Heart right ventricle (tissue), 16 donors: ENCODE results near the gene ALDH16A1. TPM values are rescaled to one million over a fixed set of nuclear protein-coding genes. Genes with fewer than 3 reads are reported as not detected.
A peak's percentile ranks its signal among the peaks of the same experiment; 100 is the strongest.

Experiments used
- ATAC-seq, 8 donors: fragments of 200-7000 bp; cut with Tn5 transposase; one replicate each; pipeline ENCODE4 v1.9.1; 2020; ENCODE audit warnings: mild to moderate bottlenecking in 8 of 8, moderate library complexity in 8 of 8, moderate number of reproducible peaks in 1 of 8
- DNase-seq, 2 donors: peaks; one replicate each; pipeline ENCODE4 v3.0.0-alpha.2; 2020
- H3K27ac ChIP-seq, 10 donors: fragments of 200-600 bp; sonication (generic) in 2 of 10; one replicate each; pipeline versions ENCODE4 v1.5.0 to v1.8.0; 2020 to 2022; ENCODE audit warnings: mild to moderate bottlenecking in 3 of 10
- H3K27me3 ChIP-seq, 7 donors: fragments of 200-600 bp; one replicate each; pipeline ENCODE4 v1.8.0; 2021 to 2022; ENCODE audit warnings: mild to moderate bottlenecking in 2 of 7
- H3K36me3 ChIP-seq, 9 donors: fragments of 200-600 bp; sonication (generic) in 1 of 9; one replicate each; pipeline versions ENCODE4 v1.5.0 to v1.8.0; 2020 to 2022; ENCODE audit warnings: mild to moderate bottlenecking in 2 of 9
- H3K4me1 ChIP-seq, 9 donors: fragments of 200-600 bp; sonication (generic) in 1 of 9; one replicate each; pipeline versions ENCODE4 v1.5.0 to v1.8.0; 2020 to 2022; ENCODE audit warnings: mild to moderate bottlenecking in 4 of 9
- H3K4me3 ChIP-seq, 10 donors: fragments of 200-600 bp; sonication (generic) in 2 of 10; one replicate each; pipeline versions ENCODE4 v1.5.0 to v1.8.0; 2020 to 2022; ENCODE audit warnings: mild to moderate bottlenecking in 7 of 10, moderate library complexity in 2 of 10
- H3K9me3 ChIP-seq, 11 donors: fragments of 200-600 bp in 10 of 11; sonication (generic) in 2 of 11; one replicate each; pipeline versions ENCODE4 v1.5.0 to v1.8.0; 2013 to 2022; ENCODE audit warnings: mild to moderate bottlenecking in 2 of 11, control low read depth in 1 of 11, moderate library complexity in 1 of 11
- WGBS, 2 donors: extraction: QIAGEN DNeasy Blood & Tissue Kit; methylation state at CpG; one replicate each; pipeline ENCODE4 v1.1.7; 2013; ENCODE audit warnings: inconsistent platforms in 1 of 2; 5-methylcytosine and 5-hydroxymethylcytosine counted together
- intact Hi-C, 10 donors: fragments of 100-400 bp; cut with DNase I; formaldehyde crosslinking; loops; one replicate each; pipeline versions ENCODE4 v1.11.1 to v1.14.2; 2022
- long read RNA-seq, 3 donors: library from polyadenylated mRNA; unstranded; transcript quantifications; one replicate each; pipeline ENCODE4 v2.0.0, GENCODE V29; 2020 to 2021
- polyA plus RNA-seq, 2 donors: library from polyadenylated mRNA; stranded (reverse); fragments of 200-250 nt; gene quantifications; one replicate each; pipeline ENCODE4 v1.2.3, GENCODE V29; 2013
- total RNA-seq, 10 donors: library from RNA; stranded (reverse); fragmentation: NEBNext Ultra II Directional in 3 of 10; extraction: Animal tissue kit (Norgen Biotek cat#: 25700) in 3 of 10; gene quantifications; one replicate each; pipeline versions ENCODE4 v1.2.1 to v1.2.4, GENCODE V29; 2021 to 2023
- TF ChIP-seq, protein P1 (sequence below), 9 donors: fragments of 200-600 bp; sonication (generic) in 2 of 9; IDR thresholded peaks; one replicate each; pipeline versions ENCODE4 v1.5.0 to v1.8.0; 2021 to 2022; ENCODE audit warnings: antibody characterized with exemption in 9 of 9, mild to moderate bottlenecking in 5 of 9, moderate library complexity in 1 of 9
- donor health status: Arrhythmogenic right ventricular cardiomyopathy.
- donor health status: ischemic (EF 13 %, LVEDD 7.1; RV severe dilation, severe dysfunction).
- donor health status: healthy with polysubstance abuse.
- donor health status: DM: no; HTN: yes; CAD: no.
- donor health status: DM: no; HTN: no; CAD: no.
- donor health status: ischemic (EF 25% LVEDD 6.9; RV normal size, moderate dysfunction).
- donor health status: ischemic (EF 25% LVEDD 5.7; RV mildly dilated, moderate dysfunction).
- donor health status: healthy.
- donor health status: DM: yes; HTN: yes; CAD: no.
- donor health status: Ischemic cardiomyopathy.
- donor health status: ischemic (EF 35%, LVEDD 5.7; RV mildly dilated, moderate dysfunction).
- donor health status: nonischemic (EF 11% LVEDD 7.7; RV severe dilation, severe dysfunction).
- donor health status: DM: yes; HTN: yes; CAD: no.
- donor health status: PGD.
- donor health status: ischemic (EF 29% LVEDD 5.4; RV normal size, mild dysfunction).
- donor health status: nonischemic (EF 23%, LVEDD 6.1; RV moderate dilation, normal function).

ALDH16A1 gene
- total RNA-seq: 10 to 100 TPM in 3 of 10 donors, 1 to 10 TPM in 7; 4.4 to 14.9 (median 7.4) TPM
- polyA plus RNA-seq: 10 to 100 TPM; 17.8 to 19.9 TPM
- long read RNA-seq, donor 1, transcript ALDH16A1-201 (17 exons, 3,153 nt): major isoform, 32 of 50 reads
- long read RNA-seq, donor 1, partial matches to known transcripts: 10 of 50 reads
- long read RNA-seq, donor 1, other reads (novel, unspliced or antisense): 4 of 50 reads
- long read RNA-seq, donor 2, transcript ALDH16A1-201 (17 exons, 3,153 nt): major isoform, 5 of 14 reads
- long read RNA-seq, donor 2, partial matches to known transcripts: 3 of 14 reads
- long read RNA-seq, donor 2, other reads (novel, unspliced or antisense): 3 of 14 reads
- long read RNA-seq, donor 3, transcript ALDH16A1-201 (17 exons, 3,153 nt): major isoform, 21 of 34 reads
- long read RNA-seq, donor 3, partial matches to known transcripts: 10 of 34 reads
- long read RNA-seq, donor 3, other reads (novel, unspliced or antisense): 3 of 34 reads

DNA sequence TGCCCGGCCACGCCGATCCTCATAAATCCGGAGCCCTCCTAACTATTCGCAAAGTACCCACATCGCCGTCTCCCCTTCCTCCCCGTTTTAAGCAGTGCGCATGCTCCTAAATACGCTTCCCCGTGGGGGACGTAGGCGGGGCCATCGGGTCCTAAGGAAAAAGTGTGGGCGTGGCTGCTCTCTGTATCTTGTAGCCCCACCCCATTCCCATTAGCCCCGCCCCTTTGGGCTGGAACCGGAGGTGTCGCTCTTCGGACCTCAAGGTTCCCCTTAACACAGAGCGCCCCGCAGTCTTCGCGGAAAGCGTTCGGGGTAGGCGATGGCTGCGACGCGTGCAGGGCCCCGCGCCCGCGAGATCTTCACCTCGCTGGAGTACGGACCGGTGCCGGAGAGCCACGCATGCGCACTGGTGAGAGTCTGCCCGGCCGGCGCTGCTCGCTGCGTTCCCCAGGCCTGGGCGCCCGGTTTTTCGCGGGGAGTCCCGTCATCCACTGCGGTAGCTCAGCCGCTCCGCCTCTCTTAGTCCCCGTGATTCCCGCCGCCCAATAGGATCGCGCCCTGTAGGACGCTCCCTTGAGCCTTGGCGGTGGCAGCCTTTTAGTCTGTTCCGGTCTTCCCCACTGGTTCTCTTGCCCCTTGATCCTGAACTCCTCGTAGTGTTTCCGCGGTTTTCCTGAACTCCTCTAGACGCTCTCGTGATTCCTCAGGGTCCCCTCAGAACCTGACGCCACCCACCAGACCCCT, at the start of gene ALDH16A1:
Gene ALDH16A1, plus strand, starts transcription at position 213 of the 744 bp plus-strand sequence. Its CDS starts 107 bp downstream, at position 320.
- peak; percentile 97 for DNase-seq
- Histone ChIP-seq H3K36me3 (peaks cover 0 to 20% (median 0%) of the 10 kb centered on the region in 9 donors), H3K9me3 (no peaks in the 10 kb centered on the region), H3K27me3 (no peaks in the 10 kb centered on the region), H3K27ac (peak within 1 kb of the TSS; percentile 85 to 96 (median 92)), H3K4me3 (peak within 1 kb of the TSS; percentile 33 to 91 (median 63)), H3K4me1 (peaks cover 0 to 63% (median 36%) of the 10 kb centered on the region in 9 donors)
- peak; percentile 91 to 95 (median 94) for ATAC-seq
- 0% methylated on average over 66 of the region's 66 CpGs for WGBS, 2 donors
- TF ChIP-seq, protein P1, sequence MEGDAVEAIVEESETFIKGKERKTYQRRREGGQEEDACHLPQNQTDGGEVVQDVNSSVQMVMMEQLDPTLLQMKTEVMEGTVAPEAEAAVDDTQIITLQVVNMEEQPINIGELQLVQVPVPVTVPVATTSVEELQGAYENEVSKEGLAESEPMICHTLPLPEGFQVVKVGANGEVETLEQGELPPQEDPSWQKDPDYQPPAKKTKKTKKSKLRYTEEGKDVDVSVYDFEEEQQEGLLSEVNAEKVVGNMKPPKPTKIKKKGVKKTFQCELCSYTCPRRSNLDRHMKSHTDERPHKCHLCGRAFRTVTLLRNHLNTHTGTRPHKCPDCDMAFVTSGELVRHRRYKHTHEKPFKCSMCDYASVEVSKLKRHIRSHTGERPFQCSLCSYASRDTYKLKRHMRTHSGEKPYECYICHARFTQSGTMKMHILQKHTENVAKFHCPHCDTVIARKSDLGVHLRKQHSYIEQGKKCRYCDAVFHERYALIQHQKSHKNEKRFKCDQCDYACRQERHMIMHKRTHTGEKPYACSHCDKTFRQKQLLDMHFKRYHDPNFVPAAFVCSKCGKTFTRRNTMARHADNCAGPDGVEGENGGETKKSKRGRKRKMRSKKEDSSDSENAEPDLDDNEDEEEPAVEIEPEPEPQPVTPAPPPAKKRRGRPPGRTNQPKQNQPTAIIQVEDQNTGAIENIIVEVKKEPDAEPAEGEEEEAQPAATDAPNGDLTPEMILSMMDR (IDR thresholded peaks at IDR 0.05): peak in 2 of 9 donors; percentile 2 to 20
- intact Hi-C loops: loop anchor here in 1 of 10 donors (5.0 kb wide), 1 partner anchor 224 kb away; the partner anchor contains the start of gene PRMT1

DNA sequence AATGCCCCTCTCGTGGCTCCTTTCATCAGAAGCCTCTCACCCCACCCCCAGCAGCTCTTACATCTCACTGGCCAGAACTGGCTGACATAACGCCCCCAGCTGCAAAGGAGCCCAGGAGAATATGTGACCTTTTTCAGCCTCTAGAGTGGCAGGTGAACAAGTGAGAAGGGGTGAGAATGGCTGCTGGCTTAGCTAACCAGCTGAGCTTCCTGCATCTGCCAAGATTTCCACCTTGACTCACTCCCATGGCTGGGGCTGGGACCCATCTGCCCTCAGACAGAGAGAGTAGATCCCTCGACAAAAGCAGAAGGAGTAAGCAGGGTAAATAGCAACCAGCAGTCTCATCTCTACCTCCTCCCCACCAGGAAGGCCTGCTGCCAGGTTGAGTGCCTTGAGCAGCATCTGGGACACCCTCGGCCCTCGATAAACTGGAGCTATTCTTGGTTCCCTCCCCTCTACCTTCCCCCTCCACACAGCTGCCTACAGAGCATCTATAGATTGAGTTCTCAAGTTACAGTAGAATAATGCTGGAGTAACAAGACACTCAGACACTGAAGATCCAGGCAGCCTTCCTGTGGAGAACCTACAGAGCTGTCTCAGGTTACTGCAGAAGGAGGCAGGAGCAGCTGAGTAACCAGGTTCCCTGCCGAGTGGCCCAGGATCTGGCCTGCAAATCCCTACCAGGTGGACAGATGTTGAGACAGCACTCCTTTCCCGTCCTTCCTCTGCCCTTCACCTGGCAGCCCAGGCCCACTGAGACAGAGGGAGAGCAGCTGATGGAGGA, 49.4 kb upstream of the ALDH16A1 start:
- H3K4me1 ChIP-seq: no peaks in the 10 kb centered on the region

DNA sequence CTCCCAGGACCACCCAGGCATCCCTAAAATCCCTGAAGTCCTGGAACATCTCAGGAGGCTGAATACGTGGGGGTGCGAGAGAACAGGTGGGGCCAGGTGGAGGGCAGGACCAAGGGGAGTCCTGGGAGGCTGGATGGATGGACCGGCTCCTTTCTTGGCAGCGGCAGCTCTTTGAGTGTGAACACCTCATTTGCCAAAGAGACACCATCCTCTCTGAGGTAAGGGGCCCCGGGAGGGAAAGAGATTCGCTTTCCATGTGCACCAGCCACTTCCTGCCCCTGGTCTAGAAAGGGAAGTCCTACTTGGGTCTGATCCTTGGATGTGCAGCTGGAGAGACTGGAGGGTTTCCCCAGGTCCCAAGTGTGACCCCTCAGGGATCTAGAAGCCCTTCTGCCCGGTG, 45.9 kb upstream of the ALDH16A1 start:
- ATAC-seq (no peak), DNase-seq (no peak)
- peaks cover 0 to 17% (median 0%) of the 10 kb centered on the region in 9 donors for H3K4me1 ChIP-seq
- intact Hi-C loops: no loop called here
- no peaks in the 10 kb centered on the region for H3K9me3 ChIP-seq
- H3K4me3 ChIP-seq: no peak overlapping the region
- WGBS, 2 donors: 64 to 76% methylated on average over 7 of the region's 7 CpGs
- TF ChIP-seq, protein P1 (IDR thresholded peaks at IDR 0.05): no peak
- H3K36me3 ChIP-seq: no peaks in the 10 kb centered on the region
- no peak overlapping the region for H3K27ac ChIP-seq
- H3K27me3 ChIP-seq: peaks cover 0 to 6% (median 0%) of the 10 kb centered on the region in 7 donors

More for the DNA sequence above, 49.4 kb upstream of the ALDH16A1 start:
- intact Hi-C loops: loop anchor here in 1 of 10 donors (5.0 kb wide), 1 partner anchor 34 kb away; no protein-coding TSS in a partner anchor
- H3K4me3 ChIP-seq: no peak overlapping the region
- H3K36me3 ChIP-seq: no peaks in the 10 kb centered on the region
- H3K27me3 ChIP-seq: peaks cover 0 to 12% (median 0%) of the 10 kb centered on the region in 7 donors
- WGBS, 2 donors: 47 to 56% methylated on average over 7 of the region's 7 CpGs
- H3K27ac ChIP-seq: no peak overlapping the region
- DNase-seq (no peak), ATAC-seq (no peak)
- H3K9me3 ChIP-seq: no peaks in the 10 kb centered on the region
- TF ChIP-seq, protein P1 (IDR thresholded peaks at IDR 0.05): no peak
